Measurements from ENCODE around the gene MCL1.
"Not testable (repeated sequence)": the region's sequence is repeated elsewhere in the genome, so short reads cannot be mapped to it uniquely, and the experiment has no call there.

The MCL1 gene

DNA sequence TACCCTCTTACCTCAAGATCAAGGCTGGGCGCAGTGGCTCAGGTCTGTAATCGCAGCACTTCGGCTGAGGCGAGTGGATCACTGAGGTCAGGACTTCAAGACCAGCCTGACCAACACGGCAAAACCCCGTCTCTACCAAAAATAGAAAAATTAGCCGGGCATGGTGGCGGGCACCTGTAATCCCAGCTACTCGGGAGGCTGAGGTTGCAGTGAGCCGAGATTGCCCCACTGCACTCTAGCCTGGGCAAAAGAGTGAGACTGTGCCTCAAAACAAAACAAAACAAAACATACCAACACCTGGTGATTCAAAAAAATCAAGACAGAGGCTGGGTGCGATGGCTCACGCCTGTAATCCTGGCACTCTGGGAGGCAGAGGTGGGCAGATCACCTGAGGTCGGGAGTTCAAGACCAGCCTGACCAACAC is 5.8 kb downstream of the MCL1 start:
- in situ Hi-C loops (cut with MboI; ENCODE audit: low sequenced_read_pairs): not testable (repeated sequence)

DNA sequence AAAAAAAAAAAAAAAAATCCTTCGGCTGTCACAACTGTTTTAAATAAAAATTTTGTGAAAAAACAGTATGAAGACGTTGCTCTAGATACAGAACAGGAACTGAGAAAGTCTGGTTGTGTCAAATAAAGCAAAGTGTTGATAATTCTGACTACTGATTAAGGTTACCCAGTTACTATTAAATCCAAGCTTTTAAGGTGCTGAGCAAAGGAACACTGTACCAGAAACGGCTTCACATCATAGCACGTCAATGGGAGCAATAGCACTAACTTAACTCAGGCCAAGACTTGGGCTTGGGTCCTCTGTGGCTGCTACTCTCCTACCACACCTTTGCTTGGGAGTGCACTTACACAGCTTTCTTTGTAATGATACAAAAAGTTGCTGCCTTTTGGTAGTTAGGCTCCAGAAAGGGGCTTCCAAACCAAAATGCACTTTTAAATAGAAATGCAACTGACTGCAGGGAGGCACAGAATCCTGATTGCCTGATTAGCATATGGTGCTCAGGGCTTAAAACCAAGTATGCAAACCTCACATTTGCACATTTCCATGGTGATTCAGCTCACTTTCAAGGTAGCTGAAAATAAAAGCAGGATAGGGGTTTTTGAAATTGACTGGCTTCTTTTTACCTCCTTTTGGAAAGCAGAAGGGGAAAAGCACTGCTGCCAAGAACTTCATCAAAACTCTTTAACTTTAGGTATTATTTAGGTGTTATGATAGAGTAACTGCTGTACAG is 6.3 kb downstream of the MCL1 start:
- in situ Hi-C loops (cut with MboI; ENCODE audit: low sequenced_read_pairs): no loop called here

DNA sequence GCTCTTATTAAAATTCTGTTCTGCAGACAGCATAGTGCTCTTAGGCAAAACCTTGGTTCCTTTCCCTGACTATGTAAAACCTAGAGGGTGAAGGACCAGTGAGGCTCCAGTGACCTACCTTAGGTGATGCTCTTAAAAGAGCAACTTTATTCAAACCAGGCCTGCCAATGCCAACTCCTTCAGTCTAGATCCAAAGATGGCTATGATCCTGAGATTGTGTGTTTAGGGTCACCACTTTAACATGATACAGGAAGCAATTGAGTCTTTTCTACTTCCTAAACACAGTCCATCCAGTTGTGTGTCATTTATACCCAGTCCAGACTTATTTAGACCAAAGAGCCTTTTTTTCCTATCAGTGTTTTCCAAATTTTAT is 10.8 kb downstream of the MCL1 start:
- in situ Hi-C loops (cut with MboI; ENCODE audit: low sequenced_read_pairs): no loop called here

DNA sequence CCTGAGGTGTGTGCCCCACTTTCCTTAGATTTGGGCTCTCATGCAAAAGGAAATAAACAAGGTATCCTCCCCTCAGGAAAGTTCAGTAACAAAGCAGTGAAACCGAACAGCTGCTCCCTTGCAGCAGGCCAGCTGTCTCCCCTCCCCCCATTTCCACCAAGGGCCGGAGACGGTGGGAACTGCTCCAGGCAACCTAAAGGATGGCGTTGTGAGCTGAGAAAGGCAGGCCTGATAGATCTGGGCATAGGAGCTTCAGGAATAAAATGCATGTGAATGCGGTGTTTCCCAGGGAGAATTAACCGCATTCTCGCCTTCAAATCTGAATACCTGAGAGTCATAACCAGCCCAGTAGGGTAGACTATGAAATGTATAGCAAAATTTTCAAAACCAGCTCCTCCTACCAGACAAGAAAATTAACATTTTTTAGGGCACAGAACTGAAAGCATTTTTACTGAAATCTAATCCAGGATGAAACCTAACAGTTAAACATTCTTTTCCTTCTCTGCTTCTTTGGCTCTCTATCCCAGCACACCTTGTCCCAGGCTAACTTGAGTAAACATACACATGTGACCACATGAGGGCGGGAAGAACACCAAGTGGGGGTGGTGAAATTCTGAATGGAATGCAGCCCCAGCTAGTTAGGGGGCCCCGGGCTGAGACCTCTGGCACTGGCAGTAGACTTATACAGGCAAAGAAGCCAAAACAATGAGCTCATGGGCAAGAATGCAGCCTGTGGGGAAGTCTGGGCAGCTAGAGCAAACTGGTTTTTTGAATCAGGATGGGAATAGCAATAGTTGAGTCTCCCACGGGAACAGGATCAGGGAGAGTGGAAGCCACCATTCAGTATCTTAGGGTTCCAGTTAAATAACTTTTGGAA is 11.5 kb downstream of the MCL1 start:
- in situ Hi-C loops (cut with MboI; ENCODE audit: low sequenced_read_pairs): no loop called here

DNA sequence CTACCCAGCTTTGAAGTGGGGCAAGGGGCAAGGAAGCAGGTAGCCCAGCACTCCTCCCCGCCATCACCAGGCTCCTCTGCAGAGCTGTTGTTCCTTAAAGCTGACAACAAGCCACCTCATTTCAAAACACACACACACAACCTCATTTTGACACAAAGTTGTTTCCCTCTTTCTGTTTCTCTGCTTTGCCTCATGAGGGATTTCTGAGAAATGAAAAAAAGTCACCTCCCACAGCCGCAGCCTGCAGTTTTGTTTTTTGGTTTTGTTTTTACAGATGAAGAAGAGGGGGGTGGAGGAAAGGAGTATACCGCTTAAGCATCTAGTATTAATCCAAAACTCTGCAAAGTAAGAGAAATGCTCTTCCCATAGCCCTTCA is 12.1 kb downstream of the MCL1 start:
- in situ Hi-C loops (cut with MboI; ENCODE audit: low sequenced_read_pairs): no loop called here

DNA sequence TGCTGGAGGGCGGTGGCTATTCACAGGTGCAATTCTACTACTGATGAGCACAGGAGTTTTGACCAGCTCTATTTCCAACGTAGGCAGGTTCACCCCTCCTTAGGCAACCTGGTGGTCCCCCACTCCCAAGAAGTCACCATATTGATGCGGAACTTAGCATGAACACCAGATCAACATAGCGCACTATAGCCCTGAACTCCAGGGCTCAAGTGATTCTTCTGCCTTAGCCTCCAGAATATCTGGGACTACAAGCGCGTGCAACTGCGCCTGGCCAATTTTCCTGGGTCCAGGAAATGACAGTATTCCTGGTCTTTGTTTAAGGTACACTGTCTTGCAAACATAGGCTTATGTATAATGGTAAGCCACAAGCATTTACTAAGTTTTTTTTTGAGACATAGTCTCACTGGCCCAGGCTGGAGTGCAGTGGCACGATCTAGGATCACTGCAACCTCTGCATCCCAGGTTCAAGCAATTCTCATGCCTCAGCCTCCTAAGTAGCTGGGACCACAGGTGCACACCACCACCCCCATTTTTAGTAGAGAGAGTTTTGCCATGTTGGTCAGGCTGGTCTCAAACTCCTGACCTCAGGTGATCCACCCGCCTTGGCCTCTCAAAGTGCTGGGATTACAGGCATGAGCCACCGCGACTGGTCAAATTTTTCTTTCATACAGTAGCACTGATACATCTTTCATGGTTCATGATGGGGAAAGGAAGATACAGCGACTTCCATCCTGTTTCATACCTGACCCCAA is 12.6 kb downstream of the MCL1 start:
- in situ Hi-C loops (cut with MboI; ENCODE audit: low sequenced_read_pairs): no loop called here

DNA sequence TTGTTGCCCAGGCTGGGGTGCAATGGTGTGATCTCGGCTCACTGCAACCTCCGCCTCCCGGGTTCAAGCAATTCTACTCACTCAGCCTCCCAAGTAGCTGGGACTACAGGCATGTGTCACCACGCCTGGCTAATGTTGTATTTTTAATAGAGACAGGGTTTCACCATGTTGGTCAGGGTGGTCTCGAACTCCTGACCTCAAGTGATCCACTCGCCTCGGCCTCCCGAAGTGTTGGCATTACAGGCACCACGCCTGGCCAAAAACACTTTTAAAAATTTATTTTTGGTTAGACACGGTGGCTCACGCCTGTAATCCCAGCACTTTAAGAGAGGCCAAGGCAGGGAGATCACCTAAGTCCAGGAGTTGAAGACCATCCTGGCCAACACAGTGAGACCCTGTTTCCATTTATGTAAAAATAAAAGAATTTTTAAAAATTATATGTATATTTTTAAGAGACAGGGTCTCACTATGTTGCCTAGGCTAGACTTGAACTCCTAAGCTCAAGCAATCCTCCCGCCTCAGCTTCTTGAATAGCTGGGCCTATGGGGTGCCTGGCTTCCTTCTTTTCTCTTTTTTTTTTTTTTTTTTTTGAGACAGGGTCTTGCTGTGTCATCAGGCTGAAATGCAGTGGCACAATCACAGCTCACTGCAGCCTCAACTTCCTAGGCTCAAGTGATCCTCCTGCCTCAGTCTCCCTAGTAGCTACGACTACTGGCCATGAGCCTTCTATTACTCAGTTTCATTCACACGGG is 14.0 kb downstream of the MCL1 start:
- in situ Hi-C loops (cut with MboI; ENCODE audit: low sequenced_read_pairs): not testable (repeated sequence)

DNA sequence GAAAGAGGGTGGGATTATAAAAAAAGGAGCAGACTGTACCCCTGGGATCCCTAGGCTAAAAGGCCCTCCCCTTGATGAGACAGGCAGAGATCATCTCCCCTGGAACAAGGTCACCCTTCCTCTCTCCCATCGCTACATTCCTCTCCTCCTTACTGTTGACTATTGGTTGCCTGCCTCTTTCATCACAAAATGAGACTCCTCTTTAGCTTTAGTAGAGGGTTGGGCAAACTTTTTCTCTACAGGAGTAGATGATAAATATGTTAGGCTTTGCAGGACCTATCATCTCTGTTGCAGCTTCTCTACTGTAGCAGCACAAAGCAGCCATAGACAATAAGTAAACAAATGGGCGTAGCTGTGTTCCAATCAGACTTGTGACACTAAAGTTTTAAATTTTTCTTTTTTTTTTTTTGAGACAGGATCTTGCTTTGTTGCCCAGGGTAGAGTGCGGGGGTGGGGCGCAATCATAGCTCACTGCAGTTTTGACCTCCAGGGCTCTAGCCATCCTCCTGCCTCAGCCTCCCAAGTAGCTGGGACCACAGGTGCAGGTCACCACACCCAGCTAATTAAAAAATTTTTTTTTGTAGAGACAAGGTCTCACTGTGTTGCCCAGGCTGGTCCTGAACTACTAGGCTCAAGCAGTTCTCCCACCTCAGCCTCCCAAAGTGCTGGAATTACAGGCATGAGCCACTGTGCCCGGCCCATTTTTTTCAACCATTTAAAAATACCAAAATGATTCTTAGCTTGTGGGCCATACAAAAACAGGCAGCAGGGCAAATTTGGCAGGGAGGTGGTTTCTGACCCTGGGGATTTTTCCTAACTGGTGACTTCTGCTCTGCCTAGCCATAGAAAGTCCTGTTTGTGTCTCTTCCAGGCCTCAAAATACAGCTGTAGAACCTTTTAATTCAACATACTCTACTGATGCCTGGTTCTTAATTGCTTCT is 15.1 kb downstream of the MCL1 start:
- in situ Hi-C loops (cut with MboI; ENCODE audit: low sequenced_read_pairs): no loop called here

DNA sequence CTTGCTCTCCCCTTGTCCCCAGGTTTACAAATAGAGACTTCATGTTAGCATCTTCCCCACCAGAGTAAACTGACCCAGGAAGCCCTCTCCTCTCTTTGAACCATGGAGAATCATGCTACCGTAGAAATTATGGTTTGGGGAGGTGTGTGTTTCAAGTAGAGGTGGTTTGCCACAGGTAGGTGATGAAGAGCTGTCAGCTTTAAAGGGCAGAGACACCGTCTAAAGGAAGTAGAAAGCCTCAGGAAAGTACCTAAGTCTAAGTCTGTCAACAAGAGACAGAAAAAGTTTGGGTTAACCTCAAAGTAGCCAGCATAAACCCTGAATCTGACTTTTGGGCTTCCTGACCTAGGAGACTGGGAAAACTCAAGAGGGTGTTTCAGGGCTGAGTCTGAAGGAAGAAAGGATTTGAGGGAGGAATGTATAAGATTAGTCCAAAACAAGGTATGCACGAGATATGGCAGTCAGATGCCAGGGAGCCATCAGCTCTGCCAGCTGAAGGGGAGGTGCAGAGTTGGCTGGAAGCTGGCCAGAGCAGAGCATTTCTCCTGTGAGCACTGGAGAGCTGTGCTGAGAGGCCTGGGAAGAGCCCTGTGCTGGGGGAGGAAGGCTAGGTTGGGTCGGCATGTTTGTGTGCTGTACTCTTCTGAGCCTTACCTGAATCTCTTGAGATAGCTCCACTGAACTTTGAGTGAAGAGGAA is 15.9 kb downstream of the MCL1 start:
- in situ Hi-C loops (cut with MboI; ENCODE audit: low sequenced_read_pairs): no loop called here

DNA sequence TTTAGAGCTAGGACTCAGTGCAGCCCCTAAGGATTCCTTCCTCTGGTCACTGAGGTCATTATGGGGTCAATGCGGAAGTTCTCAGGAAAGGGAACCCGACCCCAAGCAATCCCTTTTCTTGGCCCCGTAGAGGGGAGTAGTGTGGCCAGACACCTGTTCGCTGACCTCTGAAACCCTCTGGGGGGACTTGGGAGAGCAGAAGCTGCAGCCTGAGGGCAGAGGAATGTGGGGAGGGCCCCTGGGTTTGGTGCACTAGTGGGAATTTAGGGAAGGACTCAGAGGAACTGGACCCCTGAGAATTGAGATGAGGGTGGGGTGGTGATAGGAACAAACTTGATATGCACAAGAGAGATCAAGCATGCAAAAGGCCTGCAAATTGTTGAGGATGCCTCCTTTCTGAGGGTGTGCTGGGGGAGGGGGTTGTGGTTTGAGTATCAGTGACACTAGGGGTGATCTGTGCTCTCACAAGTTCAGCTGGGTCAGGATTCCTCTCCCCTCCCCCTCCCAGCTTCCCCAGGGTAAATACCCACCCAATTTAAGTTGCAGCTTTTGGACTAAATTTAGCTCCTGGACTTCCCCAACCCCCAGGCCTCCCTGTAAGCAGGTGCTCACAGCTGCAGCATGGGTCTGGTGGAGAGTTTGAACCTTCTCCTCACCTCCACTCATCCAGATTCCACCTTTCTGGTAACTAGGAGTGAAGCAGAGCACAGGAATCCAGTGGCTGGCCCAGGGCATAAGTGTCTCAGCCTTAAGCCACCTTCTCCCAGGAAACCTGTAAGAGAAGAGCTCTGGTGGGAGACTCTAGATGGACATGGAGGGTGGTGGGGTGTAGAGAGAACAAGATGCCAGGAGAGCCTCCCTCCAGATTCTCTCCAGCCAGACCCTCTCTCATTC is 16.7 kb downstream of the MCL1 start:
- in situ Hi-C loops (cut with MboI; ENCODE audit: low sequenced_read_pairs): no loop called here

DNA sequence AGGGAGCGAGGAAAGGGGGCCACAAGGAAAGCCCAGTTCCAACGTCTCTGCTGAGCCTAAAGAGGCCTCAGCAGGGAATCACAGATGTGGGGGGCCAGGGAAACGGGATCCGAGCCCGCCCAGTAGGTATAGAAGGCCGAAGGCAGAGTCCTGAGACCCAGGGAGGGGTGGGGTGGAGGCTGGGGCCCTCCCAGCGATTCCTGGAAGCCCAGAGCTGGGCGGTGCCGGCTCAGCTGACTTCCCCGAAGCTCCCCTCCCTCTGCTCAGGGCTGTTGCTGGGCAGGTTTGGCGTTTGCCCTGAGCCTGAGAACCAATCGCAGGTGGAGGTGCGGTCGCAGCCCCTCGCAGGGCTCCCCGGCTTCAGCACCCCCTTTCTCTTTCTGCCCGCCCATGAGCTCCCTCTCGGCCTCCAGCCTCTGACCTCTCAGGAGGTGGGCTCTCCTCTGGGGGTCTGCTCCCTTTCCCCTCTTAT is 17.4 kb downstream of the MCL1 start:
- in situ Hi-C loops (cut with MboI; ENCODE audit: low sequenced_read_pairs): no loop called here

DNA sequence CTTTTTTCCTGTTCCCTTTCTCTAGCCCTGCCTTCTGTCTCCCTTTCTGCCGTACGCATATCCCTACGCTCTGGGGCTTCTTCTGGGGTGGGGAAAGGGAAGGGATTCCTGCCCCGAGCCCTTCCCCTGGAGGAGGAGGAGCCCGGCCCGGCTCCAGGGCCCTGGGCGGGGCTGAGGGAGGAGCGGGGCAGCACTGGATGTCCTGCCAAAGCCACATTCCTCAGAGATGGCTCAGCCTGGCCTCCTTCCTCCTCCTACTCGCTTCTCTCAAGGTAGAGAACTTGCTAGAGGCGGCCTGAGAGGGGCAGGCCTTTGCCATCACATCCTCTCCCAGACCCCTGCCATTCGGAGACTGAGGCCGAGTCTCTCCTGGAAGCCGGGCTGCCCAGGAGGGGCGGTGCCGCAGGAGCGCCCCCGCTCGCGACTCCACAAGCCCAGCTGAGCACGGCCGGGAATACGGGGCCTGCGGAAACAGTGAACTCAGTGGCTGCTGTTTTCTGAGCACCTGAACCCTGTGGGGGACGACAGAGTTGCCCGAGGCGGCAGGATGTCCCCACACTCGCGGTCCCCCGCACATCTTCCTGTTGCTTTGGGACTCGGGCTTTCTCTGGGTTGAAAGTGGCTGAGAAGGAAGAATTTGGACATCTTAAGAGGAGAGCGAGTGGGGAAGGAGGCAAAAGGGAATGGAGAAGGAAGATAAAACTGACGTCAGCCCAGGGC is 18.0 kb downstream of the MCL1 start:
- in situ Hi-C loops (cut with MboI; ENCODE audit: low sequenced_read_pairs): no loop called here

DNA sequence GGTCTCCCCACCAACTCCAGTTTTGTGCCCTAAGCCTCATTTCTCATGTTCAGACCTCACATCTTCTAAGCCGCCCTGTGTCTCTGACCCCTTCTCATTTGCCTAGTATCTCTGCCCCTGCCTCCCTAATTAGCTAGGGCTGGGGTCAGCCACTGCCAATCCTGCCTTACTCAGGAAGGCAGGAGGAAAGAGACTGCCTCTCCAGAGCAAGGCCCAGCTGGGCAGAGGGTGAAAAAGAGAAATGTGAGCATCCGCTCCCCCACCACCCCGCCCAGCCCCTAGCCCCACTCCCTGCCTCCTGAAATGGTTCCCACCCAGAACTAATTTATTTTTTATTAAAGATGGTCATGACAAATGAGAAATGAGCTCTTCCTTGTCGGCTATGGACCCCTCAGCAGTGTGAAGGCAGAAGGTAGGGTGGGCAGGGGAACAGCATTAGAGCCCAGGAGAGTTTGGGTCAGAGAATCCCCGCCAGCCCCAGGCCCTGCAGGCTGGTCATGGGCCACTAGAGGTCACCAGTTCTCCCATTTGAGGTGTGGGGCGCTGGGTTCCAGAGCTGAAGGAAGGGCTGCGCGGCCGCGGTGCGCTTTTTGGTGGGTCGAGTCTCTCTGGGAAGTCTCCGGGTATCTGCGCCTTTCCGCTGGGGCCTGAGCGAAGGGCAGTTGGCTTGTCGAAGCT is 18.7 kb downstream of the MCL1 start:
- in situ Hi-C loops (cut with MboI; ENCODE audit: low sequenced_read_pairs): no loop called here

DNA sequence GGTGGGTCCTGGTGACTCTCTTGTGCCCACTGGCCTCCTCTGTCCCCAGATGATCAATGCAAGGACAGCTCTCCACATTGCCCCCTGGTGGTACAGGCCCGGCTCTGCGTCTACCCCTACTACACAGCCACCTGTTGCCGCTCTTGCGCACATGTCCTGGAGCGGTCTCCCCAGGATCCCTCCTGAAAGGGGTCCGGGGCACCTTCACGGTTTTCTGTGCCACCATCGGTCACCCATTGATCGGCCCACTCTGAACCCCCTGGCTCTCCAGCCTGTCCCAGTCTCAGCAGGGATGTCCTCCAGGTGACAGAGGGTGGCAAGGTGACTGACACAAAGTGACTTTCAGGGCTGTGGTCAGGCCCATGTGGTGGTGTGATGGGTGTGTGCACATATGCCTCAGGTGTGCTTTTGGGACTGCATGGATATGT is 19.4 kb downstream of the MCL1 start:
- in situ Hi-C loops (cut with MboI; ENCODE audit: low sequenced_read_pairs): no loop called here

DNA sequence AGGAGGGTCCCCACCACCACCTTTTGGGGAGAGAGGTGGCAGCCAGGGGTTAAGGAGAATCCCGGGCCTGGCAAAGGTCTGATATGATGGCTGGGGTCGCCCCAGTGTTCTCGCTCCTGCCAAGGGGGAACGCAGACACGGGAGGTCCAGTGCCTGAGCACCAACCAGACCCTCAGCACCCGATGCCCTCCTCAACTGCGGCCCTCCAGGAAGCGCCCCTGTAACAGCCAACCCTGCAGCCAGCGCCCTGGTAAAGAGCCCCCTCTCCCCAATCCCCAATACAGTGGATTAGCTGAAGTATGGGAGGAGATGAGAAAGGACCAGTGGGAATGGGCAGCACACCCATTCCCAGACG is 19.8 kb downstream of the MCL1 start:
- in situ Hi-C loops (cut with MboI; ENCODE audit: low sequenced_read_pairs): no loop called here

DNA sequence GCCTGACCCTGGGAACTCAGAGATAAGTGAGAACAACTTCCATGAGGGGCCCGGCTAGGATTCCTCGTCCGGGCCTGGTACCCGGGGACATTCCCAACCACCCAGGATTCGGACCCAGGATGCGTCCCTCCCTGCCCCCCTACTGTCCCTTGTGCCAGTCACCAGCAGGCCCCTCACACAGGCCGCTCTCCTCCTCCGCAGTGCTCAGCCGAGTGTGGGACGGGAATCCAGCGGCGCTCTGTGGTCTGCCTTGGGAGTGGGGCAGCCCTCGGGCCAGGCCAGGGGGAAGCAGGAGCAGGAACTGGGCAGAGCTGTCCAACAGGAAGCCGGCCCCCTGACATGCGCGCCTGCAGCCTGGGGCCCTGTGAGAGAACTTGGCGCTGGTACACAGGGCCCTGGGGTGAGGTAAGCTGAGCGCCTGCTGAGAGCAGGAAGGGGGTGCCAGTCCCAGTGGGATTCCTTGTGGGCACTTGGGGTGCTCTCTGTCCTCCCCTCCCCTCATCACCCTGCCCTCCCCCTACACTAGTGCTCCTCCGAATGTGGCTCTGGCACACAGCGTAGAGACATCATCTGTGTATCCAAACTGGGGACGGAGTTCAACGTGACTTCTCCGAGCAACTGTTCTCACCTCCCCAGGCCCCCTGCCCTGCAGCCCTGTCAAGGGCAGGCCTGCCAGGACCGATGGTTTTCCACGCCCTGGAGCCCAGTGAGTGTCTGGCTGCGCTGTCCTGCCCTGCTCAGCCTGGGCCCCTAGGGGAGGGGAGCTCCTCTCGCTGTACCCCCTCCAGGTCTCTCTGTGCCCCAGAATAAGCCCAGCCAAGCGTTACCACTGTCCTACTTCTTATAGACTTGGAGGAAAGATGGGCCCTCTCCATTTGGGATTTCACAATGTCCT is 20.4 kb downstream of the MCL1 start:
- in situ Hi-C loops (cut with MboI; ENCODE audit: low sequenced_read_pairs): no loop called here
